ENCODE results near the gene PLPP3.

DNA sequence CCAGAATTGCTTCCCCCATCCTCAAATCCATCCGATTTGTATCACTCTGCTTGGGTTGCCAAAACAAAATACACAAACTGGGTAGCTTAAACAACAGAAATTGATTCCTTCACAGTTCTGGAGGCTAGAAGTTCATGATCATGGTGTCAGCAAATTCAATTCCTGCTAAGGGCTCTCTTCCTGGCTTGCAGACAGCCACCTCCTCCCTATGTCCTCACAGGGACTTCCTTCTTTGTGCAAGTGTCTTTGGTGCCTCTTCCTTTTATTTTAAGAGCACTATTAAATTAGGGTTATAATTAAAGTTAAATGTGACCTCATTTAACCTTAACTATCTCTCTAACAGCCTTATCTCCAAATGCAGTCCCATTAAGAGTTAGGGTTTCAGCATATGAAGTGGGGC, 112.8 kb downstream of the PLPP3 start:
- no peak for TF ChIP-seq NFIC (IDR thresholded peaks at IDR 0.05; ENCODE audit: borderline replicate concordance)
- TF ChIP-seq, protein P1, sequence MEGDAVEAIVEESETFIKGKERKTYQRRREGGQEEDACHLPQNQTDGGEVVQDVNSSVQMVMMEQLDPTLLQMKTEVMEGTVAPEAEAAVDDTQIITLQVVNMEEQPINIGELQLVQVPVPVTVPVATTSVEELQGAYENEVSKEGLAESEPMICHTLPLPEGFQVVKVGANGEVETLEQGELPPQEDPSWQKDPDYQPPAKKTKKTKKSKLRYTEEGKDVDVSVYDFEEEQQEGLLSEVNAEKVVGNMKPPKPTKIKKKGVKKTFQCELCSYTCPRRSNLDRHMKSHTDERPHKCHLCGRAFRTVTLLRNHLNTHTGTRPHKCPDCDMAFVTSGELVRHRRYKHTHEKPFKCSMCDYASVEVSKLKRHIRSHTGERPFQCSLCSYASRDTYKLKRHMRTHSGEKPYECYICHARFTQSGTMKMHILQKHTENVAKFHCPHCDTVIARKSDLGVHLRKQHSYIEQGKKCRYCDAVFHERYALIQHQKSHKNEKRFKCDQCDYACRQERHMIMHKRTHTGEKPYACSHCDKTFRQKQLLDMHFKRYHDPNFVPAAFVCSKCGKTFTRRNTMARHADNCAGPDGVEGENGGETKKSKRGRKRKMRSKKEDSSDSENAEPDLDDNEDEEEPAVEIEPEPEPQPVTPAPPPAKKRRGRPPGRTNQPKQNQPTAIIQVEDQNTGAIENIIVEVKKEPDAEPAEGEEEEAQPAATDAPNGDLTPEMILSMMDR (IDR thresholded peaks at IDR 0.05) = no peak
- no peak for TF ChIP-seq RAD21 (IDR thresholded peaks at IDR 0.05; ENCODE audit: low read length)

Data from SK-N-SH (cell line).